Posterior cingulate gyrus (tissue), 11 donors: Measurements from ENCODE around the gene CETN3.
"Not testable (repeated sequence)": the region's sequence is repeated elsewhere in the genome, so short reads cannot be mapped to it uniquely, and the experiment has no call there.

ENCODE experiments used
- DNase-seq, 10 donors: peaks; one replicate each; pipeline versions ENCODE4 v3.0.0 to v3.0.0-alpha.2; 2020 to 2021; ENCODE audit warnings: mixed read lengths in 3 of 10
- intact Hi-C: fragments of 100-400 bp; cut with DNase I; formaldehyde crosslinking; loops from one replicate; pipeline ENCODE4 v1.15.1; 2023

Gene CETN3

DNA sequence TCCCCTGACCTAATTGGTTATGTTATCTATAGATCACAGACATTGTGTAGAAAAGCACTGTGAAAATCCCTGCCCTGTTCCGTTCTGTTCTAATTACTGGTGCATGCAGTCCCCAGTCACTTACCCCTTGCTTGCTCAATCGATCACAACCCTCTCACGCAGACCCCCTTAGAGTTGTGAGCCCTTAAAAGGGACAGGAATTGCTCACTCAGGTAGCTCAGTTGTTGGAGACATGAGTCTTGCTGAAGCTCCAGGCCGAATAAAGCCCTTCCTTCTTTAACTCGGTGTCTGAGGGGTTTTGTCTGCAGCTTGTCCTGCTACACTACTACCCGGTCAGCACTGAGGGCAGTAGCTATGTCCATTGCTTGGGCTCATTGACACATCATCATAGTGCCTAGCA, 65.8 kb downstream of the CETN3 start:
- DNase-seq, intact Hi-C loops: not testable (repeated sequence)

DNA sequence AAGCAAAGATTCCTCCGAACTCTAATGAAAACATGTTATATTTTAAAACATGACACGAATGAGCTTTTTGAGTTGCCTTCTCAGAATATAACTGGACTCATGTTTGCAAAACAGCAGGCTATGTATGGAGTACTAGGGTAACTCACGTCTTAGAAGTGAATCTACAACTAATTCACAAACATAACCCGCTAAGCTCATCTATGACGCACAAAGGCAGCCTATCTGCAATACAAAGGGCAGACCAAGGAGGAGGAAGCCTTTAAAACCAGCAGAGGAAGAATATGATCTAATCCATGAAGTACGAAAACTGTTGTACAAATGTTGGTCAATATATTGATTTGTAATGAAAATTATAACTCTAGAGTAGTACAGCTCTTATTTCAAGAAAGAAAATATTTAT, 67.0 kb downstream of the CETN3 start:
- DNase-seq = no peak
- intact Hi-C loops = no loop called here
